ENCODE results near the gene CT45A2. TPM values are rescaled to one million over a fixed set of nuclear protein-coding genes. Genes with fewer than 3 reads are reported as not detected.
"Not testable (repeated sequence)": the region's sequence is repeated elsewhere in the genome, so short reads cannot be mapped to it uniquely, and the experiment has no call there.

The CT45A2 gene, protein sequence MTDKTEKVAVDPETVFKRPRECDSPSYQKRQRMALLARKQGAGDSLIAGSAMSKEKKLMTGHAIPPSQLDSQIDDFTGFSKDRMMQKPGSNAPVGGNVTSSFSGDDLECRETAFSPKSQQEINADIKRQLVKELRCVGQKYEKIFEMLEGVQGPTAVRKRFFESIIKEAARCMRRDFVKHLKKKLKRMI
- total RNA-seq (2013; cell fraction: nucleolus; rRNA removed) = not detected in 2 replicates
- total RNA-seq (2014; rRNA removed) (not detected in 2 replicates), total RNA-seq (2014; rRNA removed; fragmentation: Illumina TruSeq; extraction: Trizol) (not detected in 2 replicates), total RNA-seq (2021) (not detected in 2 replicates), polyA plus RNA-seq (2011; rRNA removed) (not detected in 2 replicates), polyA plus RNA-seq (2014; fragmentation: Illumina TruSeq; extraction: Trizol) (not detected in 2 replicates), polyA plus RNA-seq (2014; fragmentation: Nextera tagmentation; extraction: Ambion mirVana) (not detected), polyA plus RNA-seq (2014; rRNA removed) (not detected in 2 replicates), polyA plus RNA-seq (2016; fragmentation: Nextera tagmentation; extraction: Ambion mirVana) (not detected), polyA minus RNA-seq (2011; rRNA and poly(A)+ RNA removed) (not detected in 2 replicates), Bru-seq, nascent RNA (not detected), BruChase-seq, experiment 1, labeled RNA remaining after a 6-hour chase (not detected), BruChase-seq, experiment 2, labeled RNA remaining after a 2-hour chase (not detected)
- not detected for polyA plus RNA-seq (2011; ENCODE audit: low read depth)
- polyA plus RNA-seq (2011; cell fraction: cytosol; rRNA removed) = not detected in 2 replicates
- polyA plus RNA-seq (2011; cell fraction: nucleus; rRNA removed) = not detected in 2 replicates
- not detected in 2 replicates for polyA plus RNA-seq (2012)
- not detected in 2 replicates for polyA minus RNA-seq (2011; cell fraction: cytosol; rRNA and poly(A)+ RNA removed)
- not detected in 2 replicates for polyA minus RNA-seq (2011; cell fraction: nucleus; rRNA and poly(A)+ RNA removed)
- long read RNA-seq, experiment 1 = 0 reads
- long read RNA-seq, experiment 2 = 0 reads

DNA sequence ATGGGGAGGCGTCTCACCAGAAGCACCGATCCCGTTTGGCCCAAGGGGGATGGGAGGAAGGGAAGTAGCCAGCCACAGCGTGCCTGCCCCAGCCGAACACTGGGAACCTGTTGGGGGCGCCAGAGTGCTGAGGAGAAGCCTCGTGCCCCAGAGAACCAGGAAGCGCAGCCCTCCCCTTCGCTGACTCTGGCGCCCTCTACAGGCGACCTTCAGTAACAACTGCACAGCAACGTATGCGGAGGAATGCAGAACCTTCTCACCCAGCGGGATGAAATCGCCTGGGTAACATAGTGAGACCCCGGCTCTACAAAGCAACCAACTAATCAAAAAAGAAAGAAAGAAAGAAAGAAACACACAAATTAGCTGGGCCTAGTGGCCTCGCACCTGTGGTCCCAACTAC is at the start of gene CT45A2:
TSS of gene CT45A2 (minus strand) at position 101 of the 400 bp plus-strand sequence. CDS start 3,747 bp downstream, outside the sequence.
- H3K4me2 ChIP-seq (ENCODE audit: control insufficient read depth, insufficient read depth); CTCF ChIA-PET; H3K4me1 ChIP-seq (ENCODE audit: control insufficient read depth, insufficient read depth, low read length); intact Hi-C loops (cut with micrococcal nuclease; ENCODE audit: unreplicated experiment); H4K20me1 ChIP-seq (ENCODE audit: control insufficient read depth, insufficient read depth); SMC1A ChIA-PET (ENCODE audit: uncharacterized antibody, unreplicated experiment); ATAC-seq; in situ Hi-C loops (cut with MboI); H3K4me3 ChIP-seq; FAIRE-seq; BruUV-seq (replicated peaks); DNase-seq (ENCODE audit: low read depth, low spot score); H3K79me2 ChIP-seq (ENCODE audit: control insufficient read depth, insufficient read depth, low read length); POLR2A ChIA-PET; H2AFZ ChIP-seq (ENCODE audit: control insufficient read depth, low read depth, low read length); H3K9me3 ChIP-seq (replicated peaks; ENCODE audit: control insufficient read depth, insufficient read depth, low read length); H3K27ac ChIP-seq (ENCODE audit: control insufficient read depth, insufficient read depth); H3K36me3 ChIP-seq (ENCODE audit: control insufficient read depth in 2 of 2, insufficient read depth in 2 of 2, low read length in 1 of 2); H3K9ac ChIP-seq (ENCODE audit: control insufficient read depth, insufficient read depth, low read length); H3K27me3 ChIP-seq (replicated peaks in 1 of 2; ENCODE audit: control insufficient read depth in 2 of 2, insufficient read depth in 2 of 2, low read length in 1 of 2); RAD21 ChIA-PET (ENCODE audit: unreplicated experiment): not testable (repeated sequence)
- no CpG with 5 or more reads among the region's 17 CpGs for WGBS (ENCODE audit: insufficient coverage, insufficient replicate concordance, low lambda C conversion rate, missing lambda C conversion rate)

DNA sequence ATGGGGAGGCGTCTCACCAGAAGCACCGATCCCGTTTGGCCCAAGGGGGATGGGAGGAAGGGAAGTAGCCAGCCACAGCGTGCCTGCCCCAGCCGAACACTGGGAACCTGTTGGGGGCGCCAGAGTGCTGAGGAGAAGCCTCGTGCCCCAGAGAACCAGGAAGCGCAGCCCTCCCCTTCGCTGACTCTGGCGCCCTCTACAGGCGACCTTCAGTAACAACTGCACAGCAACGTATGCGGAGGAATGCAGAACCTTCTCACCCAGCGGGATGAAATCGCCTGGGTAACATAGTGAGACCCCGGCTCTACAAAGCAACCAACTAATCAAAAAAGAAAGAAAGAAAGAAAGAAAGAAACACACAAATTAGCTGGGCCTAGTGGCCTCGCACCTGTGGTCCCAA is 34.6 kb upstream of the CT45A2 start, which contains the start of gene CT45A8:
TSS of gene CT45A8 (minus strand) at position 101 of the 400 bp plus-strand sequence. CDS start 3,755 bp downstream, outside the sequence.
- H3K4me2 ChIP-seq (ENCODE audit: control insufficient read depth, insufficient read depth); POLR2A ChIA-PET; RAD21 ChIA-PET (ENCODE audit: unreplicated experiment); H3K9ac ChIP-seq (ENCODE audit: control insufficient read depth, insufficient read depth, low read length); H3K36me3 ChIP-seq (ENCODE audit: control insufficient read depth in 2 of 2, insufficient read depth in 2 of 2, low read length in 1 of 2); H3K27ac ChIP-seq (ENCODE audit: control insufficient read depth, insufficient read depth); H3K4me1 ChIP-seq (ENCODE audit: control insufficient read depth, insufficient read depth, low read length); H2AFZ ChIP-seq (ENCODE audit: control insufficient read depth, low read depth, low read length); H3K4me3 ChIP-seq; H4K20me1 ChIP-seq (ENCODE audit: control insufficient read depth, insufficient read depth); FAIRE-seq; H3K79me2 ChIP-seq (ENCODE audit: control insufficient read depth, insufficient read depth, low read length); SMC1A ChIA-PET (ENCODE audit: uncharacterized antibody, unreplicated experiment); in situ Hi-C loops (cut with MboI); BruUV-seq (replicated peaks); DNase-seq (ENCODE audit: low read depth, low spot score); CTCF ChIA-PET; H3K27me3 ChIP-seq (replicated peaks in 1 of 2; ENCODE audit: control insufficient read depth in 2 of 2, insufficient read depth in 2 of 2, low read length in 1 of 2); intact Hi-C loops (cut with micrococcal nuclease; ENCODE audit: unreplicated experiment); ATAC-seq; H3K9me3 ChIP-seq (replicated peaks; ENCODE audit: control insufficient read depth, insufficient read depth, low read length): not testable (repeated sequence)
- WGBS (ENCODE audit: insufficient coverage, insufficient replicate concordance, low lambda C conversion rate, missing lambda C conversion rate) = no CpG with 5 or more reads among the region's 17 CpGs

DNA sequence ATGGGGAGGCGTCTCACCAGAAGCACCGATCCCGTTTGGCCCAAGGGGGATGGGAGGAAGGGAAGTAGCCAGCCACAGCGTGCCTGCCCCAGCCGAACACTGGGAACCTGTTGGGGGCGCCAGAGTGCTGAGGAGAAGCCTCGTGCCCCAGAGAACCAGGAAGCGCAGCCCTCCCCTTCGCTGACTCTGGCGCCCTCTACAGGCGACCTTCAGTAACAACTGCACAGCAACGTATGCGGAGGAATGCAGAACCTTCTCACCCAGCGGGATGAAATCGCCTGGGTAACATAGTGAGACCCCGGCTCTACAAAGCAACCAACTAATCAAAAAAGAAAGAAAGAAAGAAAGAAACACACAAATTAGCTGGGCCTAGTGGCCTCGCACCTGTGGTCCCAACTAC is 17.4 kb upstream of the CT45A2 start, which contains the start of gene CT45A7:
TSS of gene CT45A7 (minus strand) at position 101 of the 400 bp plus-strand sequence. CDS start 3,747 bp downstream, outside the sequence.
- H3K27ac ChIP-seq (ENCODE audit: control insufficient read depth, insufficient read depth); H2AFZ ChIP-seq (ENCODE audit: control insufficient read depth, low read depth, low read length); intact Hi-C loops (cut with micrococcal nuclease; ENCODE audit: unreplicated experiment); H3K4me2 ChIP-seq (ENCODE audit: control insufficient read depth, insufficient read depth); FAIRE-seq; H3K79me2 ChIP-seq (ENCODE audit: control insufficient read depth, insufficient read depth, low read length); H3K4me3 ChIP-seq; H3K27me3 ChIP-seq (replicated peaks in 1 of 2; ENCODE audit: control insufficient read depth in 2 of 2, insufficient read depth in 2 of 2, low read length in 1 of 2); ATAC-seq; H3K36me3 ChIP-seq (ENCODE audit: control insufficient read depth in 2 of 2, insufficient read depth in 2 of 2, low read length in 1 of 2); POLR2A ChIA-PET; H3K9ac ChIP-seq (ENCODE audit: control insufficient read depth, insufficient read depth, low read length); DNase-seq (ENCODE audit: low read depth, low spot score); SMC1A ChIA-PET (ENCODE audit: uncharacterized antibody, unreplicated experiment); BruUV-seq (replicated peaks); in situ Hi-C loops (cut with MboI); H4K20me1 ChIP-seq (ENCODE audit: control insufficient read depth, insufficient read depth); H3K9me3 ChIP-seq (replicated peaks; ENCODE audit: control insufficient read depth, insufficient read depth, low read length); H3K4me1 ChIP-seq (ENCODE audit: control insufficient read depth, insufficient read depth, low read length); CTCF ChIA-PET; RAD21 ChIA-PET (ENCODE audit: unreplicated experiment): not testable (repeated sequence)
- WGBS (ENCODE audit: insufficient coverage, insufficient replicate concordance, low lambda C conversion rate, missing lambda C conversion rate) = no CpG with 5 or more reads among the region's 17 CpGs

Data from GM12878 (cell line).